Fibroblast of lung (primary cell): Measurements from ENCODE around the gene KIAA1671. TPM values are rescaled to one million over a fixed set of nuclear protein-coding genes. Genes with fewer than 3 reads are reported as not detected.
A peak's percentile ranks its signal among the peaks of the same experiment; 100 is the strongest.

Experiments
- DNase-seq, 2 donors: peaks; one replicate each; pipeline versions ENCODE4 v3.0.0 to v3.0.0-alpha.2; 2010; ENCODE audit warnings: low read depth in 2 of 2
- H2AFZ ChIP-seq: 2 replicates; pipeline ENCODE4 v1.5.1; 2012; ENCODE audit warnings: low read length, control low read depth, inconsistent platforms
- H3K27ac ChIP-seq: 2 replicates; pipeline ENCODE4 v1.5.1; 2011; ENCODE audit warnings: low read length, control low read depth; ENCODE audit not compliant: insufficient read depth
- H3K27me3 ChIP-seq: 2 replicates; pipeline ENCODE4 v1.5.1; 2011; ENCODE audit warnings: mild to moderate bottlenecking, low read length; ENCODE audit not compliant: control insufficient read depth, insufficient read depth
- H3K36me3 ChIP-seq: 2 replicates; pipeline ENCODE4 v1.5.1; 2011; ENCODE audit warnings: low read length; ENCODE audit not compliant: control insufficient read depth, insufficient read depth
- H3K4me1 ChIP-seq: 2 replicates; pipeline ENCODE4 v1.5.1; 2011; ENCODE audit warnings: low read length; ENCODE audit not compliant: control insufficient read depth, insufficient read depth; ENCODE audit errors: extremely low read depth
- H3K4me2 ChIP-seq: 2 replicates; pipeline ENCODE4 v1.5.1; 2011; ENCODE audit warnings: low read length, control low read depth; ENCODE audit not compliant: insufficient read depth; ENCODE audit errors: extremely low read depth
- H3K4me3 ChIP-seq, 4 experiments: fragments of 200-600 bp in 1 of 4; sonication (generic) in 1 of 4; replicated peaks in 1 of 4; 2 replicates each; pipeline ENCODE4 v1.5.1; 2011 to 2016; ENCODE audit warnings: low read length in 4 of 4, low read depth in 3 of 4, mild to moderate bottlenecking in 3 of 4, control low read depth in 2 of 4, inconsistent platforms in 1 of 4, mixed read lengths in 1 of 4; ENCODE audit not compliant: insufficient read depth in 1 of 4; ENCODE audit errors: control extremely low read depth in 1 of 4
- H3K79me2 ChIP-seq: 2 replicates; pipeline ENCODE4 v1.5.1; 2012; ENCODE audit warnings: mild to moderate bottlenecking, low read length, inconsistent platforms; ENCODE audit not compliant: control insufficient read depth, insufficient read depth
- H3K9ac ChIP-seq: 2 replicates; pipeline ENCODE4 v1.5.1; 2011; ENCODE audit warnings: mild to moderate bottlenecking, low read length, control low read depth; ENCODE audit not compliant: insufficient read depth
- H3K9me3 ChIP-seq: 2 replicates; pipeline ENCODE4 v1.5.1; 2012; ENCODE audit warnings: low read depth, low read length; ENCODE audit not compliant: control insufficient read depth, insufficient read depth
- H4K20me1 ChIP-seq: 2 replicates; pipeline ENCODE4 v1.5.1; 2011; ENCODE audit warnings: low read length; ENCODE audit not compliant: control insufficient read depth, insufficient read depth; ENCODE audit errors: extremely low read depth
- EZH2 ChIP-seq: IDR thresholded peaks from 2 replicates; pipeline ENCODE4 v1.5.1; 2012; ENCODE audit warnings: low read length, control low read depth, mild to moderate bottlenecking; ENCODE audit errors: missing control alignments
- polyA plus RNA-seq, 2 donors: library from polyadenylated mRNA; depleted of rRNA in 1 of 2; stranded (reverse) in 1 of 2; unstranded in 1 of 2; fragments of >200 nt; gene quantifications; 2 replicates each; pipeline ENCODE4 v1.2.1, GENCODE V29; 2011 to 2012; ENCODE audit warnings: missing spikeins in 1 of 2
- total RNA-seq: library from RNA; depleted of rRNA; stranded (reverse); fragments of >200 nt; gene quantifications from 2 replicates; pipeline ENCODE4 v1.2.1, GENCODE V29; 2014
- TF ChIP-seq, protein P1 (sequence below), 2 donors: IDR thresholded peaks in 1 of 2; conservative IDR thresholded peaks in 1 of 2; 1 replicate in 1 of 2; 2 replicates in 1 of 2; pipeline ENCODE4 v1.5.1; 2011 to 2012; ENCODE audit warnings: low read length in 2 of 2, control low read depth in 1 of 2, inconsistent platforms in 1 of 2, low read depth in 1 of 2, mild to moderate bottlenecking in 1 of 2

The KIAA1671 gene
- total and polyA plus RNA-seq, 2 donors (not counting 1 experiment from before 2014, with no cell fraction given): 0.34 to 1.3 TPM

GRCh38 chr22:25154667-25154999, 202.1 kb downstream of the KIAA1671 start:
- no peak for DNase-seq
- no peak for TF ChIP-seq EZH2
- TF ChIP-seq, protein P1, sequence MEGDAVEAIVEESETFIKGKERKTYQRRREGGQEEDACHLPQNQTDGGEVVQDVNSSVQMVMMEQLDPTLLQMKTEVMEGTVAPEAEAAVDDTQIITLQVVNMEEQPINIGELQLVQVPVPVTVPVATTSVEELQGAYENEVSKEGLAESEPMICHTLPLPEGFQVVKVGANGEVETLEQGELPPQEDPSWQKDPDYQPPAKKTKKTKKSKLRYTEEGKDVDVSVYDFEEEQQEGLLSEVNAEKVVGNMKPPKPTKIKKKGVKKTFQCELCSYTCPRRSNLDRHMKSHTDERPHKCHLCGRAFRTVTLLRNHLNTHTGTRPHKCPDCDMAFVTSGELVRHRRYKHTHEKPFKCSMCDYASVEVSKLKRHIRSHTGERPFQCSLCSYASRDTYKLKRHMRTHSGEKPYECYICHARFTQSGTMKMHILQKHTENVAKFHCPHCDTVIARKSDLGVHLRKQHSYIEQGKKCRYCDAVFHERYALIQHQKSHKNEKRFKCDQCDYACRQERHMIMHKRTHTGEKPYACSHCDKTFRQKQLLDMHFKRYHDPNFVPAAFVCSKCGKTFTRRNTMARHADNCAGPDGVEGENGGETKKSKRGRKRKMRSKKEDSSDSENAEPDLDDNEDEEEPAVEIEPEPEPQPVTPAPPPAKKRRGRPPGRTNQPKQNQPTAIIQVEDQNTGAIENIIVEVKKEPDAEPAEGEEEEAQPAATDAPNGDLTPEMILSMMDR (conservative IDR thresholded peaks at IDR 0.05 in 1 of 2, IDR thresholded peaks at IDR 0.05 in 1 of 2; ENCODE audit: low read depth in 1 of 2, low read length in 2 of 2): no peak
- Histone ChIP-seq H3K36me3 (no peaks in the 10 kb centered on the region), H3K27ac (no peak overlapping the region), H3K4me2 (no peak overlapping the region), H3K4me3 (no peak overlapping the region), H3K79me2 (no peaks in the 10 kb centered on the region), H4K20me1 (no peaks in the 10 kb centered on the region), H2AFZ (no peak overlapping the region), H3K4me1 (no peaks in the 10 kb centered on the region), H3K9ac (no peak overlapping the region), H3K27me3 (no peaks in the 10 kb centered on the region), H3K9me3 (no peaks in the 10 kb centered on the region)

- TF ChIP-seq EZH2: no peak
- TF ChIP-seq, protein P1 (conservative IDR thresholded peaks at IDR 0.05 in 1 of 2, IDR thresholded peaks at IDR 0.05 in 1 of 2; ENCODE audit: low read depth in 1 of 2, low read length in 2 of 2): no peak
- Histone ChIP-seq H3K36me3 (no peaks in the 10 kb centered on the region), H3K27ac (no peak overlapping the region), H3K4me2 (no peak overlapping the region), H3K27me3 (no peaks in the 10 kb centered on the region), H2AFZ (no peak overlapping the region), H3K9ac (no peak overlapping the region), H3K4me3 (no peak overlapping the region), H3K4me1 (no peaks in the 10 kb centered on the region), H3K9me3 (no peaks in the 10 kb centered on the region), H4K20me1 (no peaks in the 10 kb centered on the region), H3K79me2 (no peaks in the 10 kb centered on the region)
- DNase-seq: no peak
Observed at GRCh38 chr22:25156736-25157135, 204.2 kb downstream of the KIAA1671 start.

GRCh38 chr22:25159028-25159427, 206.5 kb downstream of the KIAA1671 start:
- H3K27ac ChIP-seq: no peak overlapping the region
- TF ChIP-seq, protein P1 (conservative IDR thresholded peaks at IDR 0.05 in 1 of 2, IDR thresholded peaks at IDR 0.05 in 1 of 2; ENCODE audit: low read depth in 1 of 2, low read length in 2 of 2): no peak
- no peak for TF ChIP-seq EZH2
- no peaks in the 10 kb centered on the region for H3K27me3 ChIP-seq
- no peaks in the 10 kb centered on the region for H3K9me3 ChIP-seq
- no peaks in the 10 kb centered on the region for H3K36me3 ChIP-seq
- H3K79me2 ChIP-seq: no peaks in the 10 kb centered on the region
- H2AFZ ChIP-seq: no peak overlapping the region
- H3K9ac ChIP-seq: no peak overlapping the region
- H4K20me1 ChIP-seq: no peaks in the 10 kb centered on the region
- no peak overlapping the region for H3K4me3 ChIP-seq
- peak in 1 of 2 donors; percentile 18 for DNase-seq
- H3K4me1 ChIP-seq: no peaks in the 10 kb centered on the region
- H3K4me2 ChIP-seq: no peak overlapping the region
